ENCODE data around the gene TIMP3.

- TF ChIP-seq CTCF (IDR thresholded peaks at IDR 0.05) = no peak
- TF ChIP-seq POLR2A (IDR thresholded peaks at IDR 0.05) = no peak
Measured at GRCh38 chr22:32753591-32753990, 47.9 kb upstream of the TIMP3 start.

All from heart left ventricle (tissue), 13 donors.